Neural progenitor cell (in vitro differentiated cells): Measurements from ENCODE around the gene OR2F1. TPM values are rescaled to one million over a fixed set of nuclear protein-coding genes. Genes with fewer than 3 reads are reported as not detected.

ENCODE experiments used
- DNase-seq: peaks from one replicate; pipeline ENCODE4 v3.0.0-alpha.2; 2016; ENCODE audit warnings: low spot score
- H2AFZ ChIP-seq: fragments of 200-600 bp; sonication (generic); replicated peaks from 2 replicates; pipeline ENCODE4 v1.6.1; 2016; ENCODE audit warnings: antibody characterized with exemption
- H3F3A ChIP-seq: fragments of 200-600 bp; sonication (generic); 2 replicates; pipeline ENCODE4 v1.6.1; 2016; ENCODE audit warnings: antibody characterized with exemption, low read depth
- H3K27ac ChIP-seq: fragments of 200-600 bp; sonication (generic); 2 replicates; pipeline ENCODE4 v1.5.1; 2016; ENCODE audit warnings: mild to moderate bottlenecking
- H3K27me3 ChIP-seq: fragments of 200-600 bp; sonication (generic); 2 replicates; pipeline ENCODE4 v1.6.1; 2016; ENCODE audit warnings: mild to moderate bottlenecking, moderate library complexity
- H3K36me3 ChIP-seq: fragments of 200-600 bp; sonication (generic); 2 replicates; pipeline ENCODE4 v1.5.1; 2016
- H3K4me1 ChIP-seq: fragments of 200-600 bp; sonication (generic); 2 replicates; pipeline ENCODE4 v1.6.1; 2016; ENCODE audit warnings: mixed run types
- H3K4me2 ChIP-seq: fragments of 200-600 bp; sonication (generic); 2 replicates; pipeline ENCODE4 v1.6.1; 2016
- H3K4me3 ChIP-seq: fragments of 200-600 bp; sonication (generic); 2 replicates; pipeline ENCODE4 v1.5.1; 2016
- H3K79me2 ChIP-seq: fragments of 200-600 bp; sonication (generic); 2 replicates; pipeline ENCODE4 v1.6.1; 2016; ENCODE audit warnings: low read depth
- H3K9ac ChIP-seq: fragments of 200-600 bp; sonication (generic); 2 replicates; pipeline ENCODE4 v1.6.1; 2016
- H3K9me3 ChIP-seq: fragments of 200-600 bp; sonication (generic); 2 replicates; pipeline ENCODE4 v1.5.1; 2016; ENCODE audit warnings: low read depth
- H4K20me1 ChIP-seq: fragments of 200-600 bp; sonication (generic); 2 replicates; pipeline ENCODE4 v1.6.1; 2016; ENCODE audit warnings: low read depth
- H3K27ac Mint-ChIP-seq: 3 replicates; pipeline ENCODE4 v1.8.0; 2021; ENCODE audit warnings: mixed read lengths
- H3K27me3 Mint-ChIP-seq: 2 replicates; pipeline ENCODE4 v1.8.0; 2022; ENCODE audit warnings: low read depth, mild to moderate bottlenecking, inconsistent platforms, moderate library complexity, mixed read lengths; ENCODE audit not compliant: insufficient read depth
- H3K36me3 Mint-ChIP-seq: 3 replicates; pipeline ENCODE4 v1.8.0; 2021; ENCODE audit warnings: mixed read lengths
- H3K4me1 Mint-ChIP-seq: 3 replicates; pipeline ENCODE4 v1.8.0; 2021; ENCODE audit warnings: mixed read lengths
- H3K4me3 Mint-ChIP-seq: 3 replicates; pipeline ENCODE4 v1.8.0; 2021; ENCODE audit warnings: mild to moderate bottlenecking, moderate library complexity, mixed read lengths
- H3K9me3 Mint-ChIP-seq: 3 replicates; pipeline ENCODE4 v1.8.0; 2020; ENCODE audit warnings: mixed read lengths
- EZH2 ChIP-seq: fragments of 200-600 bp; sonication (generic); IDR thresholded peaks from 2 replicates; pipeline ENCODE4 v1.6.1; 2017; ENCODE audit warnings: antibody characterized with exemption, mild to moderate bottlenecking, moderate library complexity
- EZH2phosphoT487 ChIP-seq: fragments of 200-600 bp; sonication (generic); IDR thresholded peaks from 2 replicates; pipeline ENCODE4 v1.6.1; 2017; ENCODE audit warnings: antibody characterized with exemption
- total RNA-seq: library from RNA; depleted of rRNA; stranded (reverse); fragments of >200 nt; gene quantifications from 2 replicates; pipeline ENCODE4 v1.2.3, GENCODE V29; 2015; ENCODE audit warnings: low replicate concordance
- TF ChIP-seq, protein P1 (sequence below): fragments of 200-600 bp; sonication (generic); IDR thresholded peaks from 2 replicates; pipeline ENCODE4 v1.5.1; 2017; ENCODE audit warnings: antibody characterized with exemption, mild to moderate bottlenecking

The OR2F1 gene
- total RNA-seq, 1 donor from 2014 or later = not detected

DNA sequence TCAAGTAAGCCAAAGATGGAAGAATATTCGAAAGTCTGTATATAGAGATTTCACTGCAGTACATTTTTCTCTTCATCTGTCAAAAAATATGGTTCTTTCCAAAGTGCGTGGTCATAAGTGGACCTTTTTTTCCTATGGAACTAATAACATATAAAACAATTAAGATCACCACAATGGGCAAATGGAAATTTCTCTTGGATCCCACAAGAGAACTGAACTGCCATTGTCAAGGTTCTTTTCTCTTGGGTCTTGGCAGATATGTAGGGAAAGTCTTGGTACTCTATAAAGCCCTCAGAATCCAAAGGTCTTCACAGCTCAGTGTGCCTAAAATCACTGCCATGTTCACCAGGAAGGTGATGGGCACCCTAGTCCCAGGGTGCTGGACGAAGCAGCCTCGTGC, 45.4 kb downstream of the OR2F1 start, which contains the start of gene OR6B1:
Gene OR6B1, plus strand, starts transcription at position 301 of the 400 bp plus-strand sequence. CDS start 3,677 bp downstream, outside the sequence.
- Mint-ChIP-seq H3K27ac (no peak within 1 kb of the TSS), H3K4me1 (no peaks in the 10 kb centered on the region), H3K36me3 (no peaks in the 10 kb centered on the region), H3K9me3 (no peaks in the 10 kb centered on the region), H3K27me3 (no peaks in the 10 kb centered on the region), H3K4me3 (no peak within 1 kb of the TSS)
- Histone ChIP-seq H3K4me3 (no peak within 1 kb of the TSS), H3K27ac (no peak within 1 kb of the TSS), H3K9me3 (no peaks in the 10 kb centered on the region), H3K27me3 (no peaks in the 10 kb centered on the region), H2AFZ (no peak within 1 kb of the TSS), H3K4me2 (no peak within 1 kb of the TSS), H3K36me3 (no peaks in the 10 kb centered on the region), H3K79me2 (no peaks in the 10 kb centered on the region), H4K20me1 (no peaks in the 10 kb centered on the region), H3K9ac (no peak within 1 kb of the TSS), H3F3A (no peaks in the 10 kb centered on the region), H3K4me1 (no peaks in the 10 kb centered on the region)
- TF ChIP-seq, protein P1, sequence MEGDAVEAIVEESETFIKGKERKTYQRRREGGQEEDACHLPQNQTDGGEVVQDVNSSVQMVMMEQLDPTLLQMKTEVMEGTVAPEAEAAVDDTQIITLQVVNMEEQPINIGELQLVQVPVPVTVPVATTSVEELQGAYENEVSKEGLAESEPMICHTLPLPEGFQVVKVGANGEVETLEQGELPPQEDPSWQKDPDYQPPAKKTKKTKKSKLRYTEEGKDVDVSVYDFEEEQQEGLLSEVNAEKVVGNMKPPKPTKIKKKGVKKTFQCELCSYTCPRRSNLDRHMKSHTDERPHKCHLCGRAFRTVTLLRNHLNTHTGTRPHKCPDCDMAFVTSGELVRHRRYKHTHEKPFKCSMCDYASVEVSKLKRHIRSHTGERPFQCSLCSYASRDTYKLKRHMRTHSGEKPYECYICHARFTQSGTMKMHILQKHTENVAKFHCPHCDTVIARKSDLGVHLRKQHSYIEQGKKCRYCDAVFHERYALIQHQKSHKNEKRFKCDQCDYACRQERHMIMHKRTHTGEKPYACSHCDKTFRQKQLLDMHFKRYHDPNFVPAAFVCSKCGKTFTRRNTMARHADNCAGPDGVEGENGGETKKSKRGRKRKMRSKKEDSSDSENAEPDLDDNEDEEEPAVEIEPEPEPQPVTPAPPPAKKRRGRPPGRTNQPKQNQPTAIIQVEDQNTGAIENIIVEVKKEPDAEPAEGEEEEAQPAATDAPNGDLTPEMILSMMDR = no peak
- TF ChIP-seq EZH2phosphoT487 (no peak), EZH2 (no peak)
- no peak for DNase-seq

DNA sequence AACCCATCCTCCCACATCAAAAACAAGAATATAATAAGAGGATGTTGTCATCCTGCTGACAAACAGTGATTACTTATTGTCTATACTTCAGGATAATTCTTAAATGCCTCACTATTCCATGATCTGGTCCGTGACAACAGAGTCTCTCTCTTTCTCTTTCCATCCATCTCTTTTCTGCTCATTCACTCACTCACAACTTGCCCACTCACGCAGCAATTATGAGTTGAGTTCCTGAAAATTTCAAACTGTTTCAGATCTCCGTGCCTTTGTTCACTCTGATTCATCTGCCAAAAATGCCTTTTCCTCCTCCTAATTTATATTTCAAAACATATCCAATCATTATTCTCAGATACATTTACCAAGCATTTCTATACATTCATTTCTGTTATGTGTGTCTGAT, 46.9 kb downstream of the OR2F1 start:
- Histone ChIP-seq H2AFZ (no peak overlapping the region), H3K4me2 (no peak overlapping the region), H3K36me3 (no peaks in the 10 kb centered on the region), H3K4me1 (no peaks in the 10 kb centered on the region), H3K27me3 (no peaks in the 10 kb centered on the region), H3K4me3 (no peak overlapping the region), H3F3A (no peaks in the 10 kb centered on the region), H4K20me1 (no peaks in the 10 kb centered on the region), H3K9me3 (no peaks in the 10 kb centered on the region), H3K79me2 (no peaks in the 10 kb centered on the region), H3K9ac (no peak overlapping the region), H3K27ac (no peak overlapping the region)
- Mint-ChIP-seq H3K4me1 (no peaks in the 10 kb centered on the region), H3K9me3 (no peaks in the 10 kb centered on the region), H3K27me3 (no peaks in the 10 kb centered on the region), H3K36me3 (no peaks in the 10 kb centered on the region), H3K27ac (no peak overlapping the region), H3K4me3 (no peak overlapping the region)
- DNase-seq = no peak
- TF ChIP-seq, protein P1 = no peak
- no peak for TF ChIP-seq EZH2
- no peak for TF ChIP-seq EZH2phosphoT487

- Histone ChIP-seq H3K27ac (no peak overlapping the region), H3K9me3 (no peaks in the 10 kb centered on the region), H3K9ac (no peak overlapping the region), H3K4me2 (no peak overlapping the region), H4K20me1 (no peaks in the 10 kb centered on the region), H2AFZ (no peak overlapping the region), H3K4me3 (no peak overlapping the region), H3K79me2 (no peaks in the 10 kb centered on the region), H3K27me3 (no peaks in the 10 kb centered on the region), H3K36me3 (no peaks in the 10 kb centered on the region), H3F3A (no peaks in the 10 kb centered on the region), H3K4me1 (no peaks in the 10 kb centered on the region)
- no peak for DNase-seq
- TF ChIP-seq EZH2phosphoT487 = no peak
- TF ChIP-seq, protein P1 = no peak
- no peak for TF ChIP-seq EZH2
- H3K36me3 Mint-ChIP-seq = no peaks in the 10 kb centered on the region
- H3K27ac Mint-ChIP-seq = no peak overlapping the region
- H3K4me1 Mint-ChIP-seq = no peaks in the 10 kb centered on the region
- H3K4me3 Mint-ChIP-seq = no peak overlapping the region
- peaks cover 8% of the 10 kb centered on the region for H3K9me3 Mint-ChIP-seq
- no peaks in the 10 kb centered on the region for H3K27me3 Mint-ChIP-seq
Observed at GRCh38 chr7:144004703-144005102, 50.1 kb downstream of the OR2F1 start.
